Muscle layer of duodenum (tissue), 2 donors: ENCODE results near the gene RPL13.
"Not testable (repeated sequence)": the region's sequence is repeated elsewhere in the genome, so short reads cannot be mapped to it uniquely, and the experiment has no call there.

ENCODE experiments used
- H3K27ac ChIP-seq: one replicate; pipeline ENCODE4 v1.7.0; 2013; ENCODE audit warnings: mild to moderate bottlenecking, low read length
- H3K27me3 ChIP-seq: one replicate; pipeline ENCODE4 v1.7.0; 2013; ENCODE audit warnings: low read depth, mild to moderate bottlenecking, control low read depth, low read length
- H3K36me3 ChIP-seq, 2 donors: one replicate each; pipeline ENCODE4 v1.7.0; 2013; ENCODE audit warnings: low read length in 2 of 2, control low read depth in 1 of 2, mild to moderate bottlenecking in 1 of 2; ENCODE audit not compliant: insufficient read depth in 2 of 2, control insufficient read depth in 1 of 2
- H3K4me1 ChIP-seq, 2 donors: one replicate each; pipeline ENCODE4 v1.7.0; 2013; ENCODE audit warnings: low read length in 2 of 2, mild to moderate bottlenecking in 2 of 2, control low read depth in 1 of 2, moderate library complexity in 1 of 2; ENCODE audit not compliant: insufficient read depth in 2 of 2, control insufficient read depth in 1 of 2
- H3K4me3 ChIP-seq, 2 donors: one replicate each; pipeline ENCODE4 v1.7.0; 2013; ENCODE audit warnings: low read length in 2 of 2, low read depth in 1 of 2, mild to moderate bottlenecking in 1 of 2
- H3K9me3 ChIP-seq, 2 donors: one replicate each; pipeline ENCODE4 v1.7.0; 2013; ENCODE audit warnings: low read length in 2 of 2, control low read depth in 1 of 2, mild to moderate bottlenecking in 1 of 2; ENCODE audit not compliant: control insufficient read depth in 1 of 2
- donor health status: healthy.

Gene RPL13

GRCh38 chr16:89583895-89584644 lies 23.6 kb downstream of the RPL13 start:
- Histone ChIP-seq H3K9me3 (no peaks in the 10 kb centered on the region), H3K27ac (no peak overlapping the region), H3K4me1 (peaks cover 0 to 3% of the 10 kb centered on the region in 2 donors), H3K27me3 (no peaks in the 10 kb centered on the region), H3K4me3 (no peak overlapping the region), H3K36me3 (no peaks in the 10 kb centered on the region)

- H3K27me3 ChIP-seq, result no peaks in the 10 kb centered on the region
- no peaks in the 10 kb centered on the region for H3K36me3 ChIP-seq
- H3K4me3 ChIP-seq, result no peak overlapping the region
- H3K9me3 ChIP-seq, result no peaks in the 10 kb centered on the region
- no peak overlapping the region for H3K27ac ChIP-seq
- peaks cover 0 to 3% of the 10 kb centered on the region in 2 donors for H3K4me1 ChIP-seq
These were observed 24.5 kb downstream of the RPL13 start for GRCh38 chr16:89584768-89585549.

- Histone ChIP-seq H3K36me3 (no peaks in the 10 kb centered on the region), H3K4me1 (peaks cover 0 to 3% of the 10 kb centered on the region in 2 donors), H3K4me3 (no peak overlapping the region), H3K27me3 (no peaks in the 10 kb centered on the region), H3K27ac (no peak overlapping the region), H3K9me3 (no peaks in the 10 kb centered on the region)
These were observed 25.7 kb downstream of the RPL13 start for GRCh38 chr16:89586218-89586617.

GRCh38 chr16:89586853-89587252 lies 26.4 kb downstream of the RPL13 start:
- no peaks in the 10 kb centered on the region for H3K36me3 ChIP-seq

GRCh38 chr16:89587676-89588075 lies 27.2 kb downstream of the RPL13 start:
- H3K4me3 ChIP-seq, result not testable (repeated sequence)

More at GRCh38 chr16:89586853-89587252, 26.4 kb downstream of the RPL13 start:
- Histone ChIP-seq H3K4me1 (peaks cover 0 to 3% of the 10 kb centered on the region in 2 donors), H3K9me3 (no peaks in the 10 kb centered on the region), H3K27ac (no peak overlapping the region), H3K4me3 (no peak overlapping the region), H3K27me3 (no peaks in the 10 kb centered on the region)

GRCh38 chr16:89588413-89589109 lies 28.1 kb downstream of the RPL13 start:
- Histone ChIP-seq H3K36me3 (no peaks in the 10 kb centered on the region), H3K4me3 (no peak overlapping the region), H3K9me3 (no peaks in the 10 kb centered on the region), H3K27me3 (no peaks in the 10 kb centered on the region), H3K27ac (no peak overlapping the region), H3K4me1 (no peaks in the 10 kb centered on the region)

More at GRCh38 chr16:89587676-89588075, 27.2 kb downstream of the RPL13 start:
- H3K9me3 ChIP-seq, H3K36me3 ChIP-seq, H3K27ac ChIP-seq, H3K27me3 ChIP-seq, H3K4me1 ChIP-seq: not testable (repeated sequence)

GRCh38 chr16:89589241-89589926 lies 28.9 kb downstream of the RPL13 start:
- H3K9me3 ChIP-seq, result no peaks in the 10 kb centered on the region
- no peak overlapping the region for H3K4me3 ChIP-seq
- no peaks in the 10 kb centered on the region for H3K4me1 ChIP-seq
- no peaks in the 10 kb centered on the region for H3K36me3 ChIP-seq
- H3K27ac ChIP-seq, result no peak overlapping the region
- no peaks in the 10 kb centered on the region for H3K27me3 ChIP-seq

- Histone ChIP-seq H3K36me3 (no peaks in the 10 kb centered on the region), H3K4me3 (no peak overlapping the region), H3K9me3 (no peaks in the 10 kb centered on the region), H3K27ac (no peak overlapping the region), H3K4me1 (no peaks in the 10 kb centered on the region), H3K27me3 (no peaks in the 10 kb centered on the region)
These were observed 33.4 kb downstream of the RPL13 start for GRCh38 chr16:89593841-89594240.

- Histone ChIP-seq H3K4me3 (no peak overlapping the region), H3K27me3 (no peaks in the 10 kb centered on the region), H3K4me1 (no peaks in the 10 kb centered on the region), H3K9me3 (no peaks in the 10 kb centered on the region), H3K36me3 (no peaks in the 10 kb centered on the region), H3K27ac (no peak overlapping the region)
These were observed 35.0 kb downstream of the RPL13 start for GRCh38 chr16:89595330-89596060.

- Histone ChIP-seq H3K27ac (no peak overlapping the region), H3K36me3 (no peaks in the 10 kb centered on the region), H3K4me3 (no peak overlapping the region), H3K27me3 (no peaks in the 10 kb centered on the region), H3K4me1 (no peaks in the 10 kb centered on the region), H3K9me3 (no peaks in the 10 kb centered on the region)
These were observed 35.7 kb downstream of the RPL13 start for GRCh38 chr16:89596061-89596689.
